ENCODE measurements around the gene PTEN. TPM values are rescaled to one million over a fixed set of nuclear protein-coding genes. Genes with fewer than 3 reads are reported as not detected.

PTEN gene
- total and polyA plus RNA-seq, 9 of the 15 experiments (the other 6 are each of a cell fraction or from before 2014, with no cell fraction given), result 8.4 to 56.9 (median 22.2) TPM

- no peak for ATAC-seq
- Histone ChIP-seq H3K36me3 (ENCODE audit: control insufficient read depth, insufficient read depth, low read length) (no peaks in the 10 kb centered on the region), H3K4me2 (ENCODE audit: insufficient read depth, low read length) (no peak overlapping the region), H4K20me1 (replicated peaks; ENCODE audit: control insufficient read depth, insufficient read depth, low read length) (no peaks in the 10 kb centered on the region), H3K9ac (ENCODE audit: insufficient read depth in 1 of 2, low read depth in 2 of 2, low read length in 2 of 2) (no peak overlapping the region), H3K9me3 (replicated peaks; ENCODE audit: control insufficient read depth, insufficient read depth, low read depth, low read length) (no peaks in the 10 kb centered on the region), H3K79me2 (ENCODE audit: control insufficient read depth, insufficient read depth, low read length) (no peaks in the 10 kb centered on the region), H3K27me3 (ENCODE audit: control insufficient read depth in 2 of 2, insufficient read depth in 2 of 2, low read length in 2 of 2) (no peaks in the 10 kb centered on the region), H3K9me1 (ENCODE audit: control insufficient read depth, insufficient read depth, low read length) (no peaks in the 10 kb centered on the region), H2AFZ (ENCODE audit: low read depth, low read length) (no peak overlapping the region), H3K27ac (ENCODE audit: extremely low read depth, low read depth, low read length) (no peak overlapping the region), H3K4me3 (no peak overlapping the region), H3K4me1 (replicated peaks in 1 of 2; ENCODE audit: control insufficient read depth in 2 of 2, insufficient read depth in 2 of 2, low read length in 2 of 2) (no peaks in the 10 kb centered on the region)
- ChIA-PET POLR2A (no interaction called here), CTCF (ENCODE audit: low intra/inter-chr PET ratio) (no interaction called here)
- intact Hi-C loops (cut with micrococcal nuclease) (no loop called here), in situ Hi-C loops (cut with MboI) (no loop called here)
- no peak for DNase-seq (ENCODE audit: extremely low read depth in 1 of 4, low spot score in 3 of 4)
- WGBS (ENCODE audit: insufficient coverage, low coverage, missing lambda C conversion rate), result 0% methylated on average over 1 of the region's 1 CpG
- BruUV-seq (replicated peaks), result no TSS peak
- no peak for FAIRE-seq
- TF ChIP-seq POLR2AphosphoS5 (IDR thresholded peaks at IDR 0.05; ENCODE audit: control insufficient read depth, insufficient read depth, low read depth, low read length) (no peak), GTF2A2 (tag; IDR thresholded peaks at IDR 0.05) (no peak), FOSL1 (tag; conservative IDR thresholded peaks at IDR 0.05) (peak; percentile 79), FOXA3 (CRISPR knock-in tag; conservative IDR thresholded peaks at IDR 0.05 in 1 of 2, IDR thresholded peaks at IDR 0.05 in 1 of 2) (peak in 1 of 2 experiments; percentile 53; a peak in 1 of 4 replicates)
Measured at GRCh38 chr10:87844837-87845623, 18.4 kb upstream of the PTEN start.

DNA sequence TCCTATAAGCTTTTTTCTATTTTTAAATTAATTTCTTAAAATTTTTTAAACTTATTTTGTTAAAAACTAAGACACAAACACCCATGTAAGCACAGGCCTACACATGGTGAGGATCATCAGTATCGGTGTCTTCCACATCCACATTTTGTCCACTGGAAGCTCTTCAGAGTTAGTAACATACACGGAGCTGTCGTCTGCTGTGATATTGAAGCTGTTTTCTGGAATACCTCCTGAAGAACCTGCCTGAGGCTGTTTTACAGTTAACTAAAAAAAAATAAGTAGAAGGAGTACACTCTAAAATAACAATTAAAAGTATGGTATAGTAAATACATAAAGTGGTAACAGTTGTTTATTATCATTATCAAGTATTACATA, 17.8 kb upstream of the PTEN start:
- H3K9ac ChIP-seq (ENCODE audit: insufficient read depth in 1 of 2, low read depth in 2 of 2, low read length in 2 of 2), result no peak overlapping the region
- in situ Hi-C loops (cut with MboI), result no loop called here
- no peaks in the 10 kb centered on the region for H3K9me1 ChIP-seq (ENCODE audit: control insufficient read depth, insufficient read depth, low read length)
- no peak overlapping the region for H3K4me2 ChIP-seq (ENCODE audit: insufficient read depth, low read length)
- no peak overlapping the region for H3K4me3 ChIP-seq
- H3K79me2 ChIP-seq (ENCODE audit: control insufficient read depth, insufficient read depth, low read length), result no peaks in the 10 kb centered on the region
- ATAC-seq (no peak), DNase-seq (ENCODE audit: extremely low read depth in 1 of 4, low spot score in 3 of 4) (no peak), FAIRE-seq (no peak)
- POLR2A ChIA-PET, result interaction anchor here (0.6 kb wide), 1 partner anchor 225 kb away, joined by 3 read pairs; no protein-coding TSS in a partner anchor
- no peaks in the 10 kb centered on the region for H3K36me3 ChIP-seq (ENCODE audit: control insufficient read depth, insufficient read depth, low read length)
- H3K27me3 ChIP-seq (ENCODE audit: control insufficient read depth in 2 of 2, insufficient read depth in 2 of 2, low read length in 2 of 2), result no peaks in the 10 kb centered on the region
- H3K9me3 ChIP-seq (replicated peaks; ENCODE audit: control insufficient read depth, insufficient read depth, low read depth, low read length), result no peaks in the 10 kb centered on the region
- H2AFZ ChIP-seq (ENCODE audit: low read depth, low read length), result no peak overlapping the region
- intact Hi-C loops (cut with micrococcal nuclease), result no loop called here
- no TSS peak for BruUV-seq (replicated peaks)
- no peaks in the 10 kb centered on the region for H4K20me1 ChIP-seq (replicated peaks; ENCODE audit: control insufficient read depth, insufficient read depth, low read length)
- CTCF ChIA-PET (ENCODE audit: low intra/inter-chr PET ratio), result no interaction called here
- no peak overlapping the region for H3K27ac ChIP-seq (ENCODE audit: extremely low read depth, low read depth, low read length)
- H3K4me1 ChIP-seq (replicated peaks in 1 of 2; ENCODE audit: control insufficient read depth in 2 of 2, insufficient read depth in 2 of 2, low read length in 2 of 2), result no peaks in the 10 kb centered on the region
- WGBS (ENCODE audit: insufficient coverage, low coverage, missing lambda C conversion rate), result 27% methylated on average over 3 of the region's 3 CpGs
- TF ChIP-seq FOSL1 (tag; conservative IDR thresholded peaks at IDR 0.05) (0 out of 2 replicates have a peak, but pooled peaks have one; percentile 28), ZFP30 (CRISPR knock-in tag; IDR thresholded peaks at IDR 0.05; ENCODE audit: borderline replicate concordance) (no peak)

Measured in K562 (cell line).